NCI-H2029 (cell line): ENCODE data around the gene PRKN.

Experiments used
- DNase-seq: peaks from one replicate; lab custom pipeline; 2025; lab: John Stamatoyannopoulos, UW

Gene PRKN

DNA sequence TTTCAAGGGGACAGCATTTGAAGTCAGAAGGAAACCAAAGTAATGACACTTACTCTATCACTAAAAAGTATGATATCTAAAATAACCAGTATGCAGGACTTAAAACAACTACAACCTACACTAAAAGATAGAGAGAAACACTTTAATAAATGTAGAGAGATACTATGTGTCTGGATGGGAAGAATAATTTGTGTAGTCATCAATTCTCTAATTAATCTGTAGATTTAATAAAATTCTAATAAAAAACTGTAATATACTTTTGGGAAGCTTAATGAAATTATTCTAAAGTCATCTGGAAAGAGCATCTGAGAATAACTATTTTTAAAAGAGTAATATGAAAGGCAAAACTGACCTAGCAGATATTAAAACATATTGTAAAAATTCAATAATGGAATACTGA lies 52.1 kb downstream of the PRKN start:
- DNase-seq, result no peak

- DNase-seq, result no peak
These were observed 53.1 kb downstream of the PRKN start for GRCh38 chr6:162674452-162674851.

DNA sequence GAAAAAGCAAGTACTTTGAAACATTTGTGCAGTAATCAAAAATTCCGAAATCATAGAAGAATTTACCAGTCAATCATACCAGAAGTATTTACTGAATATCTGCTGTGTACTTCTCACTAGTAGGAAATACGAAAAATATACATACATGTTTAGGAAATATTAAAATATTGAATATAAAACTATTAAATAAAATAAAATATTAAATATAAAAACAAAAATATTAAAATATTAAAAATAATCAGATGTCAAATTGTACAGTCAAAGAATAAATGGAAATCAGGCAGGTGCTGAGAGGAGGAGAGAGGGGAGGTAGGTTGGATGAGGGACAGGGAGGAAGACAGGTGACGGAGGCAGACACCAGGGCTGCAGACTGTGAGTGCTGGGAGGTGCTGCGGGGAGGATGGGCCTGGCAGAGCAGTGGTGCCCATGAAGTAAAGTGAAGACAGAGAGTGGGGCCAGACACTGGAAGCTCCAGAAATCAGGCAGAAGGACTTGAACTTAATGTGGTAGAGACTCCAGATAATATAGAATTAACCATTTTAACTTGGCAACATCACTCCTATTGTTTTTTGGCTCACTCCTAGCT lies 55.9 kb downstream of the PRKN start:
- no peak for DNase-seq

DNA sequence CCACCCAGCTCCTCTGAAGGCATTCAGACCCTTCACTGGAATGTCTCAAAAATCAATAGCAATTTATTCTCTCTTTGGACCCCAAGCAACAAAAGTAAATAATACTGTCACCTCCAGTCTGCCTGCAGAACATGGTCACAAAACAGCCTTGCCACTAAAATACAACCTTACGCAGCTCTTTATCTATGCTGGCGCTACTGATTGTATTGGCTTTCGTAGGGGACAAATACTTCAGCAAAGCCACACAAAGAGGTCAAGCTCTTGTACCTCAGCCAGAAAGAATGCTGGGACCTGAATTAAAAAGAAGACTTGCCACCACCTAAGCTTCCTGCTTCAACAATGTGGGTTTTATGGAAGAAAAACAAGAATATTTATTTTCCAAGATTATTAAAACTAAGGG lies 57.2 kb downstream of the PRKN start:
- no peak for DNase-seq

DNA sequence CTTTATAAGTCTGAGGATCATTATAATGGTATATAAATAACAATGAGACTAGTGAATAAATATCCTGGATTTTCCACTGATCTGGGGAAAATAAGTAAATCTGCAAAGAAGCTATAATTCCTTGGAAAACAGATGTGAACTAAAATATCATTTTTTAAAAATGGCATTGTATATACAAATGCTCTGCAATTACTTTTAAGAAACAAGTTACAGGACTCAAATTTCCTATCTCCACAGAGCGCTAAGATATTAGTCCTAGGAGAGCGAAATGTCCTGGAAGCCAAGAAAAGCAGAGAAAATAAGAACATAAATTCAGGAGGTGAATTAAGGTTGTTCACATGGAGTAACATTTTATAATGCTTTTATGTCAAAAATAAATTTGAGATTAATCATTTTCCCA lies 61.3 kb downstream of the PRKN start:
- no peak for DNase-seq

DNA sequence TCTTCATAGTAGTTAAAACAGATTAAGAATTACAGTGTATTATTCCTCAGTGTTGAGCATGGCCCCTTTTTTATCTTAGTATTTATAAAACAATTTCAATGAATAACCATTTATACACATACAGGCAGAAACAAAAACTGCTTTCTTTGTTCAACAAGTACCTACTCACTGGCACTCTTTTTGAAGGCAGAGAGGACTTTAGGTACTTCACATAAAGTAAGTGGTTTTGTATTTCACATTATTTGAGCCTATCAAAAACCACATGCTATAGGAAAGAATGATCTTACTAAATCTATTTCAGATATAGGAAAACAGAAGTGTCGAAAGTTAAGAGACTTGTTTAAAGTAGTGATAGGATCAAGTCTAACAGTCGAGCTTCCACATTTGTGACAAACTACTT lies 73.8 kb downstream of the PRKN start:
- peak; percentile 39 for DNase-seq

DNA sequence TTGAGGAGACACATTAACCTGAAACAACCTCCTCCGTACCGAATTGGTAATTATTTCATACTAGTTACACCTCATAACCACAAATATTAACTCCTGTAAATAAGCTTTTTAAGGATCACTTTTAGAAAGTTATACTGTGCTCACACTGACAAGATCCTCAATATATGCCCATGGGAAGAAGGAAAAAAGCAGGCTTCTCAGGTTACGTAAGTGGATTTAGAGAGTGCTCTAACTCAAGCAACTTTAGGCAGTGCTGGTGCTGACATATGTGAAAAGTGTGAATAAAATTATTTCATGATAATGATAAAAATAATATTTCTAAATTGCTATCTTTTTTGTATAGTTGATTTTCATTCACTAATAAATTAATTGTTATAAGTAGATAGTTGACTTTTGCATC lies 76.1 kb downstream of the PRKN start:
- no peak for DNase-seq

DNA sequence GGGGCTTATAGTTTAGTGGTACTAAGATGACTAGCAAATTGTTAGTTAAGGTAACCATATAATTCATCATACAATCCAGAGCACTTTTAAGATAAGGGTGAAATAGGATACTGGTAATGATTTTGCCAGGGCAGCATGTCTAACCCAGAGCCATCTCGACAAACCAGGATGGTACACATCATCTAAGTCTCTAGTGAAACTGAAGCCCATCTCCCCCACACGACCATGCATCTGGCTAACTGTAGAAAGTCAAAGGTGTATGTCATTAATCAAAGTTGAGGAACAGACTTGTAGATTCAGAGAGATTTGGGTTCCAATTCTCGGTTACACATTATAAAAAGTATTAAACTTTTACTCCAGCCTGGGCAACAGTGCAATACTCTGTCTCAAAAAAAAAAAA lies 78.3 kb downstream of the PRKN start:
- DNase-seq, result no peak

DNA sequence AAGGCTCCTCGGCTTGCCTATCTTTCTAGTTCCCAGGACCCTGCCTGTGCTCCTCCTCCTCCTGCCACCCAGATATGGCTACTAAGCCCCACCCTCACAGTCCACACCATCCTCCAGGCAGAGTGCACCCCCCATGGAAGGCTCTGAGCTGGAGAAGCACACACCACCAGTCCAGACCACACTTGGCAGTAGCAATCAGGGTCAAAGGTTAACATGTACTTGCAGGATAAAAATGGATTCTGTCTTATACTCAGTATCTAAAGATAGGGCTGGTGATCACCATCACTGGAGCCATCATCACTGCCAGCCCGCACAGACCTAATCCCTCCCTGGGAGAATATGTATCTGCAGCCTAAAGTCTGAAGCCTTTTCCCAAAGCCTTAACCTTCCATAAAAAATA lies 83.4 kb downstream of the PRKN start:
- no peak for DNase-seq

- no peak for DNase-seq
These were observed 86.8 kb downstream of the PRKN start for GRCh38 chr6:162640756-162641155.

GRCh38 chr6:162639951-162640350 lies 87.6 kb downstream of the PRKN start:
- DNase-seq, result no peak

DNA sequence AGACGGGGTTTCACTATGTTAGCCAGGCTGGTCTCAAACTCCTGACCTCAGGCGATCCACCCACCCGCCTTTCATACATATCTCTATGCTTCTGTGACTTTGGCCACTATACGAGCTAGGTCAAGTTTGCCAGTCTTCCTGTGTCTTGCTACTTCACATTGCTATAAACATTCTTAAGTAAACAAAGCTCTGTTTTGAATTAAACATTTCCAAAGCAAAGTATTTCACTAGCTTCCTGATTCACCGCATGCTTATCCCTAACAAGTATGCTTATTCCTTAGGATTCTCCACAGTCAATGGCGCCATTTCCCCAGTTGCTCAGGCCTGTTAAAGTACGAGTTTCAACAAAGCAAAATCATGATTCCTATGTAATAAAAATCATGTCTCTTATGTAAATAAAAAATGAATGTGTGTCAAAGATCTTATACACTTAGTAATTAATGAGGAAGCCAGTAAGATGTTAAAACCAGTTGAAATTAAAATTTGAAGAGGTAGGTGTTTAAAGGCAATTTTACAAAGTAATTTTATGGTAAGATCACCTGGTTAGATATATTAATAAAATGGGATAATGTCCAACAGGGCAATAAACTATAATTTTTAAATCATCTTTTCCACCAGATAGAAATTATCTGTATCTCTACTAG lies 88.5 kb downstream of the PRKN start:
- DNase-seq, result no peak

DNA sequence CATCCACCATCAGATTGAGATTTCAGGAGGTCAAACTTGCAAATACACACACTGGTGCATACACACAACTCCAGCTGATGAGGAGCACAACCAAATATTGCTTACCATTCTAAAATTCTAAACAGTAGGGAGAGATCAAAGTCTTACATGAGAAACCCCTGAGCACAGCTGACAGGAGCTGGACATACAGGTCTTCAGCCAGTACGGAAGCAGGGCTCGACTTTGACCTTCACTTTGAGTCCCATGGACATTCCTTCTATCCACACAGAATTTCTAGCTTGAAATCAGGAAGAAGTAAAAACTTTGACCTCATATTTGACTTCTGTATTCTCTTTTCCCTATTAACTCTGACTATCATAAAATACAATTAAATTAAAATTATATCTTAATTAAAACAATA lies 90.2 kb downstream of the PRKN start:
- DNase-seq, result no peak

GRCh38 chr6:162636167-162636566 lies 91.4 kb downstream of the PRKN start:
- no peak for DNase-seq

GRCh38 chr6:162631546-162631945 lies 96.0 kb downstream of the PRKN start:
- no peak for DNase-seq

DNA sequence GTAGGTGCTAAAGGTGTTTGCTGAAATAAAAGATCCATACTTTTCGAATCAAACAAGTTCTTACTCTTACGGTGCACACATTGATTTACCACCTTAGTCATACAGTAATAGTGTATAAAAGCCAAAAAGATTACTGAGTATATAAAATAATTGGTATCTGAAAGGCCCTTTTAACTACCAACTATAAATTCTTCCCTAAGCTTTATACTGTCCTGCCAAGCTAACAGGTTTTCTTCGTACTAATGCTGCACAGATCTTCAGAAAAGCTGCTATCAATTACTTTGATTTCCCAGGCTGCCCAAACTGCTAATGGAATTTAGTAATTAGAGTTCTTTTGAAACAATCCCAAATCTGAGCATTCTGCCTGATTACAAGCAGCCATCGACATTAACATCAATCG lies 97.5 kb downstream of the PRKN start:
- DNase-seq, result no peak

GRCh38 chr6:162627825-162628224 lies 99.7 kb downstream of the PRKN start:
- no peak for DNase-seq

DNA sequence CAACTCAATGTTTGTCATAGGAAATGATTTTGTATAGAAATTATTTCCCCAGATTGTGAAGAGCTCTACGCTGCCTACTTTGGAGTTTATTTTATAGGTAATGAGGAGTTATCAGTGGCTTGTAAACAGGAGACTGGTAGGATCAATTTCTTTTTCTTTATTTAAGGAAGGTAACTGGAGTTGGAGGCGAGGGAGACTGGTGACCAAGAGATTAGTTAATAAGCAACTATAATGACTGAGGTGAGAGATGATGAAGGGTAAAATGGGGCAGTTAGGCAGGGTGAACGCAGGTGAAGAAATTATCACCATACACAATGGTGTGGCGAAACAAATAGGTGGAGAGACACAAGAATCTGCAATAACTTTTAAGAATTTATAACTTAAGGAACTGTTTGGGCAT lies 100.2 kb downstream of the PRKN start:
- DNase-seq, result no peak

DNA sequence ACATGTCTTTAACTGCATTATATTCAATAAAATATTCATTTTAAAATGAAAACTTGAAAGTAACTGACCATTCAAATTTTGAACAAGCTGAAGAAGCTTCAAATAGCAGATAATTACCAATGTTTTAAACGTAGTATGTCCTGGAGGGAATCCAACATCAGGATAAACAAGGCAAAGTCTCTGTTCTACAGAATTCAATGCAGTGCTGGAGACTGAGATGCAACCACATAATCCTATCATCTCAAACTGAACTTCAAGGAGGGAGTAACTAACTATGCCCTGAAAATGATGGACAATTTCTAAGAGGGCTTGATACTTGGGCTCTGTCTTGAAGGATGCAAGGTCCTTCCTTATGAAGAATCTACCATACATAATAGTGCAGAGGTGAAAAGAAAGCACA lies 100.7 kb downstream of the PRKN start:
- DNase-seq, result no peak

GRCh38 chr6:162625846-162626540 lies 101.6 kb downstream of the PRKN start:
- no peak for DNase-seq

DNA sequence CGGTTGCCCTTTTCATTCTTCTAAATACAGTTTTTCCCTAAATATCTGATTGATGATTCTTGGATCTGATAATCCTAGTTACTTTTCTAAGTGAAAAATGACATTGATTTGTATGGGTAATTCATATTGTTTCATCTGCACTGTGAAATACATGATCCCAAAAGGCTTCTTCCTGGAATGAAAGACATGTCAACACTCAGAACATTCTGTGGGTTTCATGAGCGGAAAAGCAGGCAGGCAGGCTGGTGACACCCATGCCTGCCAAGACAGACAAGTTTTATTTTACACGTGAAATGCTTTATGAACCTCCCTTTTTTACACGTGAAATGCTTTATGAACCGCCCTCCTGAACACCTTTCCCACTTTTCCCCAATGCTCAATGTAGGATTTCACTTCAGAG lies 105.0 kb downstream of the PRKN start:
- no peak for DNase-seq

DNA sequence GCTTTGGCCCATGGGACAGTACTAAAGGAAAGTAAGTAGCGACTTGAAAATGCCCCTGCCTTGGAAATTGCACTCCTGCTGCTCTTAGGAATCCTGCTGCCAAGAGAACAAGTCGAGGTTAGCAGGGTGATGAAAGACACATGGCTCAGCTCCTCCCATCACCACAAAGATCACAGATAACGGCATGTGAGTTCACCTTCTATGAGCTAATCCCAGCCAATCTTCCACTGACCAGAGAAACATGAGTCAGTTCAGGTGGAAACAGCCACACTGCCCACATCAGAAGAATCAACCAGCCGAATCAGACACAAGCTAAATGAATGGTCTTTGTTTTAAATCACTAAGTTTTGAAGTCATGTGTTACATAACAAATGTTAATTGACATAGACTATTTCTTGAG lies 106.3 kb downstream of the PRKN start:
- DNase-seq, result no peak

- DNase-seq, result no peak
These were observed 107.5 kb downstream of the PRKN start for GRCh38 chr6:162620073-162620472.
